AG10803 (cell line): ENCODE data around the gene TXNDC11.

Experiments
- DNase-seq: peaks from one replicate; pipeline ENCODE4 v3.0.0; 2010; ENCODE audit warnings: low read depth
- H3K4me3 ChIP-seq: 2 replicates; pipeline ENCODE4 v1.5.1; 2011; ENCODE audit warnings: mild to moderate bottlenecking, low read length, control low read depth
- CTCF ChIP-seq: conservative IDR thresholded peaks from 2 replicates; pipeline ENCODE4 v1.5.1; 2011; ENCODE audit warnings: mild to moderate bottlenecking, low read length, control low read depth, inconsistent platforms

Gene TXNDC11

GRCh38 chr16:11667824-11668622, 74.6 kb downstream of the TXNDC11 start, which contains the start of gene SNN:
TSS of gene SNN (plus strand) at chr16:11668455. CDS start at chr16:11676060, 7,605 bp downstream.
- peak within 1 kb of the TSS; percentile 71 for H3K4me3 ChIP-seq
- DNase-seq, result peak; percentile 76
- TF ChIP-seq CTCF, result no peak

GRCh38 chr16:11667221-11667823, 75.3 kb downstream of the TXNDC11 start:
- no peak for DNase-seq
- no peak overlapping the region for H3K4me3 ChIP-seq

GRCh38 chr16:11666103-11667055, 76.3 kb downstream of the TXNDC11 start:
- no peak for TF ChIP-seq CTCF

More at GRCh38 chr16:11667221-11667823, 75.3 kb downstream of the TXNDC11 start:
- TF ChIP-seq CTCF, result no peak

GRCh38 chr16:11665071-11665491, 77.6 kb downstream of the TXNDC11 start:
- H3K4me3 ChIP-seq, result no peak overlapping the region
- TF ChIP-seq CTCF, result no peak
- DNase-seq, result no peak

More at GRCh38 chr16:11666103-11667055, 76.3 kb downstream of the TXNDC11 start:
- H3K4me3 ChIP-seq, result no peak overlapping the region
- no peak for DNase-seq

GRCh38 chr16:11662582-11662981, 80.1 kb downstream of the TXNDC11 start:
- no peak for TF ChIP-seq CTCF
- no peak for DNase-seq
- no peak overlapping the region for H3K4me3 ChIP-seq

- no peak for TF ChIP-seq CTCF
- no peak for DNase-seq
- no peak overlapping the region for H3K4me3 ChIP-seq
These were observed 82.1 kb downstream of the TXNDC11 start for GRCh38 chr16:11660565-11660964.
